ENCODE results near the gene ACER3.

- TF ChIP-seq CTCF (conservative IDR thresholded peaks at IDR 0.05; ENCODE audit: low read depth in 2 of 2) (no peak), EZH2 (IDR thresholded peaks at IDR 0.05; ENCODE audit: low read depth, unreplicated experiment) (no peak), ETS1 (IDR thresholded peaks at IDR 0.05) (no peak), POLR2AphosphoS5 (IDR thresholded peaks at IDR 0.05; ENCODE audit: low read depth) (no peak)
Measured at GRCh38 chr11:76846441-76846840, 14.3 kb upstream of the ACER3 start.
